PC-3 (cell line): ENCODE data around the gene PLSCR3.

Source experiments
- CTCF ChIP-seq: fragments of 300-600 bp; sonication (generic); conservative IDR thresholded peaks from 2 replicates; pipeline ENCODE4 v1.5.1; 2017; ENCODE audit warnings: antibody characterized with exemption, low read depth, mild to moderate bottlenecking, low read length
- EZH2 ChIP-seq: fragments of 300-600 bp; sonication (generic); IDR thresholded peaks from one replicate; pipeline ENCODE4 v1.6.1; 2017; ENCODE audit warnings: antibody characterized with exemption, mild to moderate bottlenecking, low read length; ENCODE audit not compliant: unreplicated experiment
- EZH2phosphoT487 ChIP-seq: fragments of 300-600 bp; sonication (generic); IDR thresholded peaks from 2 replicates; pipeline ENCODE4 v1.6.1; 2018; ENCODE audit warnings: mild to moderate bottlenecking, antibody characterized with exemption, low read length, borderline replicate concordance

GRCh38 chr17:7428557-7428956 is 34.2 kb upstream of the PLSCR3 start, which contains the start of gene SPEM3:
- TF ChIP-seq CTCF: no peak
- TF ChIP-seq EZH2: no peak
- no peak for TF ChIP-seq EZH2phosphoT487
